Panc1 (cell line): ENCODE results near the gene ITGAL. TPM values are rescaled to one million over a fixed set of nuclear protein-coding genes. Genes with fewer than 3 reads are reported as not detected.

Source experiments
- ATAC-seq: fragments of 200-7000 bp; cut with Tn5 transposase; 2 replicates; pipeline ENCODE4 v1.9.1; 2020; ENCODE audit warnings: mild to moderate bottlenecking, moderate library complexity
- BruUV-seq: library from RNA; stranded (reverse); fragments of 400-500 nt; replicated peaks from 2 replicates; lab custom pipeline; 2021; lab: Mats Ljungman, UMichigan
- CTCF ChIA-PET: fragments of 300-600 bp; sonication (Branson Sonifier 250); formaldehyde crosslinking; loops from one replicate; lab custom pipeline; 2022; ENCODE audit warnings: antibody characterized with exemption; lab: Charles Lee
- POLR2A ChIA-PET: fragments of 300-600 bp; sonication (Branson Sonifier 250); formaldehyde crosslinking; loops from one replicate; lab custom pipeline; 2022; ENCODE audit warnings: antibody characterized with exemption; lab: Charles Lee
- DNase-seq: peaks from one replicate; pipeline ENCODE4 v3.0.0-alpha.2; 2010; ENCODE audit warnings: low read depth, low spot score
- H3K27ac ChIP-seq: 2 replicates; pipeline ENCODE4 v1.5.1; 2011; ENCODE audit warnings: mild to moderate bottlenecking, low read length, inconsistent platforms
- H3K27me3 ChIP-seq: fragments of 200-500 bp; sonication (Bioruptor generic); 2 replicates; pipeline ENCODE4 v1.6.0; 2014; ENCODE audit warnings: low read length, inconsistent platforms; ENCODE audit not compliant: control insufficient read depth, insufficient read depth
- H3K36me3 ChIP-seq: fragments of 200-500 bp; sonication (Bioruptor generic); 2 replicates; pipeline ENCODE4 v1.5.1; 2014; ENCODE audit warnings: inconsistent platforms, mild to moderate bottlenecking, low read length, moderate library complexity; ENCODE audit not compliant: control insufficient read depth, insufficient read depth
- H3K4me1 ChIP-seq: 2 replicates; pipeline ENCODE4 v1.5.1; 2011; ENCODE audit warnings: inconsistent platforms, mild to moderate bottlenecking, low read length, moderate library complexity; ENCODE audit not compliant: control insufficient read depth, insufficient read depth
- H3K4me3 ChIP-seq, 2 experiments: 2 replicates each; pipeline ENCODE4 v1.5.1; 2011 to 2012; ENCODE audit warnings: low read depth in 2 of 2, low read length in 2 of 2, mild to moderate bottlenecking in 2 of 2, inconsistent platforms in 1 of 2, moderate library complexity in 1 of 2
- H3K9me3 ChIP-seq: fragments of 200-500 bp; sonication (Bioruptor generic); 2 replicates; pipeline ENCODE4 v1.5.1; 2014; ENCODE audit warnings: low read depth, mild to moderate bottlenecking, inconsistent platforms, low read length, moderate library complexity; ENCODE audit not compliant: control insufficient read depth, insufficient read depth
- CTCF ChIP-seq: fragments of 450-650 bp; IDR thresholded peaks from 2 replicates; pipeline ENCODE4 v1.5.1; 2017; ENCODE audit warnings: mild to moderate bottlenecking
- POLR2AphosphoS5 ChIP-seq: IDR thresholded peaks from 2 replicates; pipeline ENCODE4 v1.6.1; 2012; ENCODE audit warnings: mild to moderate bottlenecking, low read depth, low read length, moderate library complexity
- REST ChIP-seq, 2 experiments: IDR thresholded peaks; 2 replicates each; pipeline ENCODE4 v1.6.1; 2011 to 2012; ENCODE audit warnings: low read depth in 2 of 2, control low read depth in 1 of 2, low read length in 1 of 2, mild to moderate bottlenecking in 1 of 2, moderate library complexity in 1 of 2; ENCODE audit not compliant: insufficient read depth in 1 of 2
- SIN3A ChIP-seq: IDR thresholded peaks from 2 replicates; pipeline ENCODE4 v1.6.1; 2012; ENCODE audit warnings: low read depth, mild to moderate bottlenecking, low read length, moderate library complexity, borderline replicate concordance; ENCODE audit not compliant: insufficient read depth
- TCF7L2 ChIP-seq: IDR thresholded peaks from 2 replicates; pipeline ENCODE4 v1.6.1; 2011; ENCODE audit warnings: mild to moderate bottlenecking, low read depth, low read length, inconsistent platforms
- in situ Hi-C: cut with HindIII; loops from 2 replicates; pipeline ENCODE4 v1.10.0; 2016; ENCODE audit warnings: low sequenced_read_pairs, low pct_unique_long_range_greater_than_20kb
- intact Hi-C: fragments of 100-400 bp; cut with micrococcal nuclease; formaldehyde crosslinking; loops from one replicate; pipeline ENCODE4 v1.10.0; 2022; ENCODE audit not compliant: unreplicated experiment
- total RNA-seq: library from RNA; stranded (reverse); gene quantifications from one replicate; pipeline ENCODE4 v1.2.1, GENCODE V29; 2021; ENCODE audit not compliant: unreplicated experiment

The ITGAL gene
- total RNA-seq, 1 experiment from 2014 or later, result 0.54 TPM

GRCh38 chr16:30553393-30553899, 80.9 kb downstream of the ITGAL start:
- no peaks in the 10 kb centered on the region for H3K36me3 ChIP-seq
- CTCF ChIA-PET, result interaction anchor here (0.6 kb wide), 1 partner anchor 57 kb away, joined by 3 read pairs; the partner anchor contains the start of gene ZNF689
- H3K9me3 ChIP-seq, result no peaks in the 10 kb centered on the region
- peaks cover 5% of the 10 kb centered on the region; the same call in 1 of the 2 replicates for H3K4me1 ChIP-seq
- ATAC-seq (no peak), DNase-seq (no peak)
- no peaks in the 10 kb centered on the region for H3K27me3 ChIP-seq
- POLR2A ChIA-PET, result interaction anchor here (0.6 kb wide), 1 partner anchor 32 kb away, joined by 3 read pairs; no protein-coding TSS in a partner anchor
- H3K27ac ChIP-seq, result no peak overlapping the region
- BruUV-seq, result no TSS peak
- in situ Hi-C loops (no loop called here), intact Hi-C loops (no loop called here)
- TF ChIP-seq POLR2AphosphoS5 (no peak), SIN3A (no peak), CTCF (no peak), TCF7L2 (no peak), REST (IDR thresholded peaks at IDR 0.05; ENCODE audit: insufficient read depth in 1 of 2, low read depth in 2 of 2, low read length in 1 of 2) (no peak)
- H3K4me3 ChIP-seq, result no peak overlapping the region

- in situ Hi-C loops, result no loop called here
- no peaks in the 10 kb centered on the region for H3K36me3 ChIP-seq
- no peaks in the 10 kb centered on the region for H3K9me3 ChIP-seq
- peaks cover 9% of the 10 kb centered on the region; the same call in 1 of the 2 replicates for H3K4me1 ChIP-seq
- no peak for TF ChIP-seq POLR2AphosphoS5
- TF ChIP-seq CTCF, result no peak
- TF ChIP-seq TCF7L2, result no peak
- no peak for TF ChIP-seq SIN3A
- TF ChIP-seq REST (IDR thresholded peaks at IDR 0.05; ENCODE audit: insufficient read depth in 1 of 2, low read depth in 2 of 2, low read length in 1 of 2), result no peak
- no peak for ATAC-seq
- intact Hi-C loops, result no loop called here
- ChIA-PET CTCF (no interaction called here), POLR2A (no interaction called here)
- H3K4me3 ChIP-seq, result no peak overlapping the region
- no peaks in the 10 kb centered on the region for H3K27me3 ChIP-seq
- no TSS peak for BruUV-seq
- H3K27ac ChIP-seq, result no peak overlapping the region
- no peak for DNase-seq
Observed at GRCh38 chr16:30554557-30555314, 82.2 kb downstream of the ITGAL start.
